HEK293 (cell line): Measurements from ENCODE around the gene PSMD5.

Source experiments
- CTCF ChIP-seq: fragments of 450-650 bp; formaldehyde crosslinking; IDR thresholded peaks from 2 replicates; pipeline ENCODE4 v1.5.1; 2016; ENCODE audit warnings: missing biosample characterization, missing genetic modification characterization
- OVOL3 ChIP-seq: fragments of 450-650 bp; formaldehyde crosslinking; IDR thresholded peaks from 2 replicates; pipeline ENCODE4 v1.5.1; 2016; ENCODE audit warnings: missing biosample characterization, missing genetic modification characterization
- ZNF658 ChIP-seq: fragments of 450-650 bp; formaldehyde crosslinking; IDR thresholded peaks from 2 replicates; pipeline ENCODE4; 2016; ENCODE audit warnings: missing biosample characterization, missing genetic modification characterization

GRCh38 chr9:120845255-120845654 lies 2.5 kb upstream of the PSMD5 start:
- TF ChIP-seq CTCF (tag by site-specific recombination) (no peak), OVOL3 (tag by site-specific recombination) (no peak), ZNF658 (tag by site-specific recombination) (no peak)
